ENCODE results near the gene ARHGEF5.

- no peak for TF ChIP-seq CTCF (IDR thresholded peaks at IDR 0.05)
- TF ChIP-seq POLR2A (IDR thresholded peaks at IDR 0.05) = no peak
These were observed 52.2 kb downstream of the ARHGEF5 start for GRCh38 chr7:144407266-144407931.

All from testis (tissue), 2 donors.